Caki2 (cell line): ENCODE measurements around the gene GRIK3. TPM values are rescaled to one million over a fixed set of nuclear protein-coding genes. Genes with fewer than 3 reads are reported as not detected.
"Not testable (repeated sequence)": the region's sequence is repeated elsewhere in the genome, so short reads cannot be mapped to it uniquely, and the experiment has no call there.

Experiments used
- DNase-seq: peaks from one replicate; pipeline ENCODE4 v3.0.0-alpha.2; 2015; ENCODE audit warnings: low read depth
- in situ Hi-C: cut with HindIII; loops from 2 replicates; pipeline ENCODE4 v1.10.0; 2016; ENCODE audit warnings: low sequenced_read_pairs, low pct_unique_long_range_greater_than_20kb, mixed read lengths
- total RNA-seq: library from RNA; depleted of rRNA; stranded (reverse); fragments of >200 nt; shearing (Covaris generic); gene quantifications from 2 replicates; pipeline ENCODE4 v1.2.3, GENCODE V29; 2014; ENCODE audit warnings: low replicate concordance; rRNA removed

The GRIK3 gene
- total RNA-seq = not detected in 2 replicates

GRCh38 chr1:37034121-37035013 lies at the start of gene GRIK3:
Gene GRIK3 (minus strand): TSS chr1:37034515. CDS start chr1:37034108, 407 bp downstream.
- no peak for DNase-seq
- in situ Hi-C loops = no loop called here

GRCh38 chr1:37084013-37084412 lies 49.7 kb upstream of the GRIK3 start:
- in situ Hi-C loops = no loop called here
- DNase-seq = no peak

GRCh38 chr1:37083603-37084002 lies 49.3 kb upstream of the GRIK3 start:
- in situ Hi-C loops = no loop called here
- no peak for DNase-seq

- in situ Hi-C loops, DNase-seq: not testable (repeated sequence)
Measured at GRCh38 chr1:37080296-37080986, 46.1 kb upstream of the GRIK3 start.

- in situ Hi-C loops = no loop called here
- DNase-seq = no peak
Measured at GRCh38 chr1:37078866-37079265, 44.6 kb upstream of the GRIK3 start.

GRCh38 chr1:37076168-37076567 lies 41.9 kb upstream of the GRIK3 start:
- in situ Hi-C loops = no loop called here
- no peak for DNase-seq

GRCh38 chr1:37073854-37074379 lies 39.6 kb upstream of the GRIK3 start:
- in situ Hi-C loops = no loop called here
- no peak for DNase-seq

- in situ Hi-C loops = no loop called here
- DNase-seq = no peak
Measured at GRCh38 chr1:37073152-37073853, 39.0 kb upstream of the GRIK3 start.

- in situ Hi-C loops = no loop called here
Measured at GRCh38 chr1:37071829-37072228, 37.5 kb upstream of the GRIK3 start.

GRCh38 chr1:37070126-37070525 lies 35.8 kb upstream of the GRIK3 start:
- no peak for DNase-seq
- in situ Hi-C loops = no loop called here

More at GRCh38 chr1:37071829-37072228, 37.5 kb upstream of the GRIK3 start:
- no peak for DNase-seq

- no peak for DNase-seq
Measured at GRCh38 chr1:37069406-37069805, 35.1 kb upstream of the GRIK3 start.

GRCh38 chr1:37068897-37069296 lies 34.6 kb upstream of the GRIK3 start:
- no peak for DNase-seq
- in situ Hi-C loops = no loop called here

More at GRCh38 chr1:37069406-37069805, 35.1 kb upstream of the GRIK3 start:
- in situ Hi-C loops = no loop called here

GRCh38 chr1:37068260-37068659 lies 33.9 kb upstream of the GRIK3 start:
- no peak for DNase-seq
- in situ Hi-C loops = no loop called here

- in situ Hi-C loops = no loop called here
- no peak for DNase-seq
Measured at GRCh38 chr1:37064039-37064438, 29.7 kb upstream of the GRIK3 start.

- in situ Hi-C loops = no loop called here
- DNase-seq = no peak
Measured at GRCh38 chr1:37059346-37059745, 25.0 kb upstream of the GRIK3 start.

GRCh38 chr1:37058424-37058988 lies 24.2 kb upstream of the GRIK3 start:
- in situ Hi-C loops = no loop called here
- no peak for DNase-seq

GRCh38 chr1:37056325-37056724 lies 22.0 kb upstream of the GRIK3 start:
- in situ Hi-C loops = no loop called here
- no peak for DNase-seq

- DNase-seq = no peak
- in situ Hi-C loops = no loop called here
Measured at GRCh38 chr1:37055631-37056030, 21.3 kb upstream of the GRIK3 start.
